SK-N-SH treated with all-trans-retinoic acid at 6 μM for 48 hours (cell line): ENCODE results near the gene BCDIN3D.

Experiments
- ATAC-seq: fragments of 200-7000 bp; cut with Tn5 transposase; 3 replicates; pipeline ENCODE4 v1.9.1; 2020; ENCODE audit warnings: mild to moderate bottlenecking, moderate library complexity
- ARNTL ChIP-seq: fragments of 450-650 bp; formaldehyde crosslinking; IDR thresholded peaks from 2 replicates; pipeline ENCODE4 v1.5.0; 2020; ENCODE audit warnings: low read depth, mild to moderate bottlenecking, moderate library complexity, borderline replicate concordance
- BACH2 ChIP-seq: fragments of 250-450 bp; sonication (Bioruptor Pico); IDR thresholded peaks from 2 replicates; pipeline ENCODE4 v1.9.0; 2021; ENCODE audit warnings: mild to moderate bottlenecking, borderline replicate concordance
- CSDC2 ChIP-seq: fragments of 250-450 bp; sonication (Bioruptor Pico); IDR thresholded peaks from 2 replicates; pipeline ENCODE4 v1.5.0; 2020; ENCODE audit warnings: mild to moderate bottlenecking, moderate library complexity
- CSRNP3 ChIP-seq: fragments of 250-450 bp; sonication (Bioruptor Pico); IDR thresholded peaks from 2 replicates; pipeline ENCODE4 v1.5.1; 2021; ENCODE audit warnings: mild to moderate bottlenecking, moderate library complexity
- ESRRG ChIP-seq: fragments of 250-450 bp; sonication (Bioruptor Pico); IDR thresholded peaks from 2 replicates; pipeline ENCODE4 v1.6.1; 2021; ENCODE audit warnings: mild to moderate bottlenecking
- GLIS3 ChIP-seq: fragments of 250-450 bp; sonication (Bioruptor Pico); IDR thresholded peaks from 2 replicates; pipeline ENCODE4 v1.5.0; 2020; ENCODE audit warnings: mild to moderate bottlenecking, moderate library complexity
- ISL1 ChIP-seq: fragments of 250-450 bp; sonication (Bioruptor Pico); IDR thresholded peaks from 2 replicates; pipeline ENCODE4 v2.1.2; 2022; ENCODE audit warnings: mild to moderate bottlenecking, moderate library complexity
- OSR1 ChIP-seq: fragments of 250-450 bp; sonication (Bioruptor Pico); IDR thresholded peaks from 2 replicates; pipeline ENCODE4 v1.8.0; 2022; ENCODE audit warnings: moderate library complexity, mild to moderate bottlenecking, inconsistent platforms
- PATZ1 ChIP-seq: fragments of 250-450 bp; sonication (Bioruptor Pico); IDR thresholded peaks from 2 replicates; pipeline ENCODE4 v1.8.0; 2020; ENCODE audit warnings: mild to moderate bottlenecking, moderate library complexity, borderline replicate concordance
- PPARA ChIP-seq: fragments of 250-450 bp; sonication (Bioruptor Pico); IDR thresholded peaks from 2 replicates; pipeline ENCODE4 v1.5.0; 2020; ENCODE audit warnings: mild to moderate bottlenecking, borderline replicate concordance
- RARB ChIP-seq: fragments of 250-450 bp; sonication (Bioruptor Pico); IDR thresholded peaks from 2 replicates; pipeline ENCODE4 v1.8.0; 2021; ENCODE audit warnings: mild to moderate bottlenecking, moderate library complexity
- SNAI2 ChIP-seq: fragments of 250-450 bp; sonication (Bioruptor Pico); IDR thresholded peaks from 2 replicates; pipeline ENCODE4 v1.5.0; 2020; ENCODE audit warnings: mild to moderate bottlenecking, moderate library complexity
- TCF4 ChIP-seq: fragments of 250-450 bp; sonication (Bioruptor Pico); IDR thresholded peaks from 2 replicates; pipeline ENCODE4 v1.8.0; 2021; ENCODE audit warnings: mild to moderate bottlenecking, moderate library complexity, borderline replicate concordance
- TOX ChIP-seq: fragments of 250-450 bp; sonication (Bioruptor Pico); IDR thresholded peaks from 2 replicates; pipeline ENCODE4 v1.8.0; 2021; ENCODE audit warnings: mild to moderate bottlenecking, moderate library complexity, borderline replicate concordance
- ZC3H10 ChIP-seq: fragments of 250-450 bp; sonication (Bioruptor Pico); IDR thresholded peaks from 2 replicates; pipeline ENCODE4 v1.5.1; 2021; ENCODE audit warnings: mild to moderate bottlenecking, moderate library complexity
- ZFP3 ChIP-seq: fragments of 250-450 bp; sonication (Bioruptor Pico); IDR thresholded peaks from 2 replicates; pipeline ENCODE4 v1.5.0; 2020; ENCODE audit warnings: mild to moderate bottlenecking, moderate library complexity
- ZFP30 ChIP-seq: fragments of 450-650 bp; formaldehyde crosslinking; IDR thresholded peaks from 2 replicates; pipeline ENCODE4 v1.5.0; 2022; ENCODE audit warnings: mild to moderate bottlenecking, moderate library complexity
- ZNF565 ChIP-seq: fragments of 450-650 bp; formaldehyde crosslinking; conservative IDR thresholded peaks from 2 replicates; pipeline ENCODE4 v1.5.0; 2020; ENCODE audit warnings: low read depth, mild to moderate bottlenecking, moderate library complexity
- ZNF70 ChIP-seq: fragments of 450-650 bp; formaldehyde crosslinking; IDR thresholded peaks from 2 replicates; pipeline ENCODE4 v1.5.0; 2020; ENCODE audit warnings: mild to moderate bottlenecking, moderate library complexity
- ZNF8 ChIP-seq: fragments of 450-650 bp; formaldehyde crosslinking; IDR thresholded peaks from 2 replicates; pipeline ENCODE4 v1.5.0; 2020; ENCODE audit warnings: mild to moderate bottlenecking, moderate library complexity
- TF ChIP-seq, protein P1 (sequence below): fragments of 250-450 bp; sonication (Bioruptor Pico); IDR thresholded peaks from 2 replicates; pipeline ENCODE4 v1.8.0; 2021; ENCODE audit warnings: low read depth, mild to moderate bottlenecking, moderate library complexity, borderline replicate concordance
- TF ChIP-seq, protein P2 (sequence below): fragments of 250-450 bp; sonication (Bioruptor Pico); IDR thresholded peaks from 2 replicates; pipeline ENCODE4 v1.5.1; 2020; ENCODE audit warnings: low read depth, mild to moderate bottlenecking, moderate library complexity

Gene BCDIN3D

DNA sequence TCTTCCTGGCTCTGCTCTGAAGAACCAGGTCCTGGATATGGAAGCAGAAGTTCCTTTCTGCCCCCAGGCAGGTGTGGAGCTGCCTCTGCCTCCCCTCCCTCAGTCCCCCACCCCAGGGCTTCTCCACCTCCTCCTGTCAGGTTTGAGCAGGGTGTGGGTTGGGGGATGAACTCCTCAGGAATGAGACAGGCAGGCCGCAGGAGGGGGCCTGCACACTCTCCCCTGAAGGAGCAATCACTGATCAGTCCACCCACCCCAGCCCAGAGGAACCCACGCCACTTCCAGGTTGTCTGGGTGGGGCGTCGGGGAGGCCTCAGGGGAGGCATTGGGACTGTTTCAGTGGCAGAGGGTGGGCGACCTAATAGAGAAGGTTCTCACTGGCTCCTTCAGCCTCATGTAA is 34.2 kb upstream of the BCDIN3D start:
- TF ChIP-seq TOX (CRISPR knock-in tag): no peak
- TF ChIP-seq, protein P1, sequence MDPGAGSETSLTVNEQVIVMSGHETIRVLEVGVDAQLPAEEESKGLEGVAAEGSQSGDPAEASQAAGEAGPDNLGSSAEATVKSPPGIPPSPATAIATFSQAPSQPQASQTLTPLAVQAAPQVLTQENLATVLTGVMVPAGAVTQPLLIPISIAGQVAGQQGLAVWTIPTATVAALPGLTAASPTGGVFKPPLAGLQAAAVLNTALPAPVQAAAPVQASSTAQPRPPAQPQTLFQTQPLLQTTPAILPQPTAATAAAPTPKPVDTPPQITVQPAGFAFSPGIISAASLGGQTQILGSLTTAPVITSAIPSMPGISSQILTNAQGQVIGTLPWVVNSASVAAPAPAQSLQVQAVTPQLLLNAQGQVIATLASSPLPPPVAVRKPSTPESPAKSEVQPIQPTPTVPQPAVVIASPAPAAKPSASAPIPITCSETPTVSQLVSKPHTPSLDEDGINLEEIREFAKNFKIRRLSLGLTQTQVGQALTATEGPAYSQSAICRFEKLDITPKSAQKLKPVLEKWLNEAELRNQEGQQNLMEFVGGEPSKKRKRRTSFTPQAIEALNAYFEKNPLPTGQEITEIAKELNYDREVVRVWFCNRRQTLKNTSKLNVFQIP: no peak
- TF ChIP-seq TCF4 (CRISPR knock-in tag): no peak
- no peak for TF ChIP-seq ZNF565 (CRISPR knock-in tag)
- TF ChIP-seq ZNF70 (CRISPR knock-in tag): no peak
- no peak for TF ChIP-seq GLIS3 (CRISPR knock-in tag)
- no peak for TF ChIP-seq OSR1 (CRISPR knock-in tag)
- no peak for TF ChIP-seq ZC3H10 (CRISPR knock-in tag)
- TF ChIP-seq PPARA (CRISPR knock-in tag): no peak
- TF ChIP-seq SNAI2 (CRISPR knock-in tag): no peak
- TF ChIP-seq ZFP30: no peak
- no peak for TF ChIP-seq RARB (CRISPR knock-in tag)
- TF ChIP-seq ZNF8 (CRISPR knock-in tag): no peak
- TF ChIP-seq, protein P2, sequence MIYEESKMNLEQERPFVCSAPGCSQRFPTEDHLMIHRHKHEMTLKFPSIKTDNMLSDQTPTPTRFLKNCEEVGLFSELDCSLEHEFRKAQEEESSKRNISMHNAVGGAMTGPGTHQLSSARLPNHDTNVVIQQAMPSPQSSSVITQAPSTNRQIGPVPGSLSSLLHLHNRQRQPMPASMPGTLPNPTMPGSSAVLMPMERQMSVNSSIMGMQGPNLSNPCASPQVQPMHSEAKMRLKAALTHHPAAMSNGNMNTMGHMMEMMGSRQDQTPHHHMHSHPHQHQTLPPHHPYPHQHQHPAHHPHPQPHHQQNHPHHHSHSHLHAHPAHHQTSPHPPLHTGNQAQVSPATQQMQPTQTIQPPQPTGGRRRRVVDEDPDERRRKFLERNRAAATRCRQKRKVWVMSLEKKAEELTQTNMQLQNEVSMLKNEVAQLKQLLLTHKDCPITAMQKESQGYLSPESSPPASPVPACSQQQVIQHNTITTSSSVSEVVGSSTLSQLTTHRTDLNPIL: no peak
- TF ChIP-seq, all 23 proteins: peak for 0

DNA sequence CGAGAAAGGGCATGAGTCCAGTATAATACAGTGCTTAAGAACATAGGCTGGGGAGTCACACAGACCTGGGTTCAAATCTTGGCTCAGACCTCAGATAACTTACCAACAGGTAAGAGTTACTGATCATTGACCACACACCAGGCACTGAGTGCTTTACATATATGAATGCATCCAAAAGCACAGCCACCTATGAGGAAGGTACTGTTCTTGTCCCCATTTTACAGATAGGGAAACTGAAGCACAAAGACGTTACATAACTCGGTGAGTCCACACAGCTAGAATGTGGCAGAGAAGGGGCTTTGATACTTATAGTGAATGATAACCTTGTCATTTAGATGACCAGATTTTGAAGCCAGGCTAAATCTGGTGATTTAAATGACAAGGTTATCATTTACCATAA is 33.2 kb upstream of the BCDIN3D start:
- TF ChIP-seq SNAI2 (CRISPR knock-in tag): no peak
- TF ChIP-seq ZC3H10 (CRISPR knock-in tag): no peak
- no peak for TF ChIP-seq RARB (CRISPR knock-in tag)
- TF ChIP-seq ESRRG (CRISPR knock-in tag): no peak
- no peak for TF ChIP-seq PATZ1 (CRISPR knock-in tag)
- no peak for TF ChIP-seq BACH2 (CRISPR knock-in tag)
- TF ChIP-seq ZNF565 (CRISPR knock-in tag): no peak
- no peak for TF ChIP-seq TOX (CRISPR knock-in tag)
- TF ChIP-seq, protein P2: no peak
- TF ChIP-seq ZFP3 (CRISPR knock-in tag): no peak
- no peak for TF ChIP-seq ARNTL (CRISPR knock-in tag)
- TF ChIP-seq GLIS3 (CRISPR knock-in tag): no peak
- no peak for TF ChIP-seq CSRNP3 (CRISPR knock-in tag)
- TF ChIP-seq CSDC2: no peak
- ATAC-seq: no peak

More for the DNA sequence above, 34.2 kb upstream of the BCDIN3D start:
- no peak for ATAC-seq

DNA sequence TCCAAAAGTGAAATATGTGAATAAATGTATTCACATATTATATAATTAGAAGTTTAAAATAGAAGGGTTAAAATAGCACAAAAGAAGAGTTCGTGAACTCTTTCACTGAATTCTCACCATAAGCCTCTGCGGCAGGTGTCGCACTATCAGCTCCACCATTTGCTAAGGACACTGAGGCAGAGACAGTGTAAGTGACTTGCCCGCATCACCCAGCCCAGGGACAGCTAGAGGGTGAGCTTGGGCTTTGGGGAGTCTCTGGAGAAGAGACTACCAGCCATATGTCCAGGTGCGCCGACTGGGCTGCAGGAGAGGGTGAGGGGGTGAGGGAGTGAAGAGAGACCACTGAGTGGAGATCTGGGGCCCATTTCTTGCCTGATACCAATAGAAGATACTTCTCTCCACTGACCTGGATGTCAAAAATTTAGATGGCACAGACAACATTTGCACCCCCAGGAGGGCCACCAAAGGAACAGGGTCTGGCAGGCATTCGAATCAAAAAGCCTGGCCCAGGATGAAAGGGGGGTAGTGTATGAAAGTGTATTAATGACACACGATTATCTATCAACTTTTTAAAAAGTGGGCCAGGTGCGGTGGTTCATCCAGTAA is 32.3 kb upstream of the BCDIN3D start:
- no peak for ATAC-seq
- TF ChIP-seq CSRNP3 (CRISPR knock-in tag): no peak
- TF ChIP-seq PATZ1 (CRISPR knock-in tag): no peak
- no peak for TF ChIP-seq SNAI2 (CRISPR knock-in tag)
- TF ChIP-seq ESRRG (CRISPR knock-in tag): no peak
- TF ChIP-seq TOX (CRISPR knock-in tag): no peak
- no peak for TF ChIP-seq ISL1 (CRISPR knock-in tag)
- TF ChIP-seq, all 23 proteins: peak for 0
